KMS-11 (cell line): ENCODE data around the gene RAD51B.

ENCODE experiments used
- H2AFZ ChIP-seq: fragments of 200-600 bp; sonication (generic); 2 replicates; pipeline ENCODE4 v1.6.1; 2016; ENCODE audit warnings: antibody characterized with exemption, mixed run types, low read depth
- H3K27ac ChIP-seq: fragments of 200-600 bp; sonication (generic); 2 replicates; pipeline ENCODE4 v1.6.1; 2016; ENCODE audit warnings: mild to moderate bottlenecking, mixed run types
- H3K27me3 ChIP-seq: fragments of 200-600 bp; sonication (generic); 2 replicates; pipeline ENCODE4 v1.6.1; 2017; ENCODE audit warnings: mild to moderate bottlenecking, low read depth, mixed run types, moderate library complexity; ENCODE audit not compliant: insufficient read depth
- H3K36me3 ChIP-seq: fragments of 200-600 bp; sonication (generic); 2 replicates; pipeline ENCODE4 v1.6.1; 2017; ENCODE audit warnings: mild to moderate bottlenecking, mixed run types; ENCODE audit not compliant: insufficient read depth
- H3K4me1 ChIP-seq: fragments of 200-600 bp; sonication (generic); 2 replicates; pipeline ENCODE4 v1.6.1; 2016; ENCODE audit warnings: mild to moderate bottlenecking, low read depth, mixed run types; ENCODE audit not compliant: poor library complexity, severe bottlenecking
- H3K4me2 ChIP-seq: fragments of 200-600 bp; sonication (generic); 2 replicates; pipeline ENCODE4 v1.7.0; 2016; ENCODE audit warnings: mild to moderate bottlenecking, mixed run types
- H3K4me3 ChIP-seq: fragments of 200-600 bp; sonication (generic); IDR thresholded peaks from 2 replicates; pipeline ENCODE4 v1.6.1; 2017; ENCODE audit warnings: low read depth, low read length, mixed read lengths; ENCODE audit not compliant: insufficient read depth
- H3K79me2 ChIP-seq: fragments of 200-600 bp; sonication (generic); 2 replicates; pipeline ENCODE4 v1.6.1; 2016; ENCODE audit warnings: low read depth, mixed run types; ENCODE audit not compliant: insufficient read depth
- H3K9ac ChIP-seq: fragments of 200-600 bp; sonication (generic); 2 replicates; pipeline ENCODE4 v1.6.1; 2016; ENCODE audit warnings: mild to moderate bottlenecking, mixed run types
- H4K20me1 ChIP-seq: fragments of 200-600 bp; sonication (generic); 2 replicates; pipeline ENCODE4 v1.6.1; 2016; ENCODE audit warnings: mild to moderate bottlenecking, mixed run types; ENCODE audit not compliant: insufficient read depth
- TF ChIP-seq, protein P1 (sequence below): fragments of 200-600 bp; sonication (generic); conservative IDR thresholded peaks from 2 replicates; pipeline ENCODE4 v1.6.1; 2017; ENCODE audit warnings: low read depth, mild to moderate bottlenecking, antibody characterized with exemption, low read length, moderate library complexity, mixed read lengths

The RAD51B gene

DNA sequence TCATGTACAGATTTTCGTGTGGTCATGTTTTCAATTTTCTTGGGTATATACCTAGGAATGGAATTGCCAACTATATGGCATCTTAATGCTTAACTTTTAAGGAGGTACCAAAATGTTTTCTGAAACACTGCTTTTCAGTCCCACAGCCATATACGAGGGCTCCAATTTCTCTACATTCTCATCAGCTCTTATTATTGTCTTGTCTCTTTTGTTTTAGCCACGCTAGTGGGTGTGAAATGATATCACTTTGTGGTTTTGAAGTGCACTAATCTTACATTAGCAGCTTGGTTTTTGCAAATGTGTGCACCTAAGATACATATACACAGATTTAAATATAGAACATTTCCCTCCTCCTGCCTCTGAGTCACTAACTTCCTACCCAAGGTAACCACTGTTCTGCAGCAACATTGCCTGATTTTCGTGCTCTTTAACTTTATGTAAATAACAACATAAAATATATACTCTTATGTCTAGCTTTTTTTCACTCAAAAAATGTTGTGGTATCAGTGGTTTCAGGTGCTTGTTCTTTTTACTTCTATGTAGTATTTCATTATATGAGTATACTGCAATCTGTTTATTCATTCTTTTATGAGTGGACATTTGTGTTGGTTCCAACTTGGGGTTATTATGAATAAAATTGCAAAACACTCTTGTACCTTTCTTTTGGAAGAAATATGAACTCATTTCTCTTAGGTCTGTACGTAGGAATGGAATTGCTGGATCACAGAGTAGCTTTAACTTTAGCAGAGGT lies 900.2 kb downstream of the RAD51B start:
- Histone ChIP-seq H3K36me3 (no peaks in the 10 kb centered on the region), H4K20me1 (no peaks in the 10 kb centered on the region), H3K4me1 (no peaks in the 10 kb centered on the region), H3K4me2 (no peak overlapping the region), H3K27ac (no peak overlapping the region), H3K4me3 (no peak overlapping the region), H3K79me2 (no peaks in the 10 kb centered on the region), H2AFZ (no peak overlapping the region), H3K27me3 (no peaks in the 10 kb centered on the region), H3K9ac (no peak overlapping the region)
- TF ChIP-seq, protein P1, sequence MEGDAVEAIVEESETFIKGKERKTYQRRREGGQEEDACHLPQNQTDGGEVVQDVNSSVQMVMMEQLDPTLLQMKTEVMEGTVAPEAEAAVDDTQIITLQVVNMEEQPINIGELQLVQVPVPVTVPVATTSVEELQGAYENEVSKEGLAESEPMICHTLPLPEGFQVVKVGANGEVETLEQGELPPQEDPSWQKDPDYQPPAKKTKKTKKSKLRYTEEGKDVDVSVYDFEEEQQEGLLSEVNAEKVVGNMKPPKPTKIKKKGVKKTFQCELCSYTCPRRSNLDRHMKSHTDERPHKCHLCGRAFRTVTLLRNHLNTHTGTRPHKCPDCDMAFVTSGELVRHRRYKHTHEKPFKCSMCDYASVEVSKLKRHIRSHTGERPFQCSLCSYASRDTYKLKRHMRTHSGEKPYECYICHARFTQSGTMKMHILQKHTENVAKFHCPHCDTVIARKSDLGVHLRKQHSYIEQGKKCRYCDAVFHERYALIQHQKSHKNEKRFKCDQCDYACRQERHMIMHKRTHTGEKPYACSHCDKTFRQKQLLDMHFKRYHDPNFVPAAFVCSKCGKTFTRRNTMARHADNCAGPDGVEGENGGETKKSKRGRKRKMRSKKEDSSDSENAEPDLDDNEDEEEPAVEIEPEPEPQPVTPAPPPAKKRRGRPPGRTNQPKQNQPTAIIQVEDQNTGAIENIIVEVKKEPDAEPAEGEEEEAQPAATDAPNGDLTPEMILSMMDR, result no peak

DNA sequence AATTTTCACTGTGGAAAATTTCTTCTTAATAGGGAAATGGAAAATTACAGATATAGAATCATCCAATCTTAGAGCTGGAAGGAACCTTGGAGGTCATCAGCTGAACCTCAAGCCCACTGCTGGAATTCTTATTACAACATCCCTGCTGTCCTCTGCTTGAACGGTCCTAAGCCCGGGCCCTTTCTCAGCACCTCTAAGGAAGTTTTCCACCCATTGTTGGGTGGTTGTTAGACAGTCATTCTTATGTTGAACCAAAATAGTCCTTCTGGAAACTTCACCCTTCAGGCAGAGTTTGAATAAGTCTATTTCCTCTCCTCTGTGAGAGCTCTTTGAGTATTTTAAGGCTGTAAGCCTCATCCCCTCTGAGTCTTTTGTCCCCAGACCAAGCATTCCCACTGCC lies 902.6 kb downstream of the RAD51B start:
- H3K79me2 ChIP-seq, result no peaks in the 10 kb centered on the region
- H3K4me3 ChIP-seq, result no peak overlapping the region
- TF ChIP-seq, protein P1, result no peak

DNA sequence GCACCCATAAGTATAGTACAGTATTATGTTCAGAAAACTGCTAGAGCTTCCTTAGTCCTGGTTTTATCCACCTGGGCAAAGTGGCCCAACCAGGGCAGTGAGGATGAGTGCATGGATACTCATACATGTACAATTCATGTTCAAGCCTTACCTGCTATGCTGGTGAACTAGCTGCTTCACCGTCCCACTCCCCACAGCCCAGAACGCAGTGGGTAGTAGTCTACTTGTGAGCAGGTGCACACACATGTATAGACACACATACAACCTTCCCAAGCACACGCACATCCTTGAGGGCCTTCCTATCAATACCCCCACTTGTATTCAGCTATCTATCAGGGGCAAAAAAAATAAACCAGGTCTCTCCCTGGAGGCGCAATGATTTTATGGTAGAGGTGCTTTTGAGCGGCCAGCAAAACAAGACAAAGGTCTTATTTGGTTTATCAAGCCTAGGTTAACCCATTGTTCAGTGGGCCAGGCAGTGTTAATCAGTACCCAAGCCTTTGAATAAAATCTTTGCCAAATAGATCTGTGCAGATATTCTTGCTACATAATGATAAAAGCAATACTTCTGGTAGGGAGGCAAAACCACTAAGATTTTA lies 903.5 kb downstream of the RAD51B start:
- no peak overlapping the region for H3K9ac ChIP-seq
- H3K4me1 ChIP-seq, result no peaks in the 10 kb centered on the region
- H3K79me2 ChIP-seq, result no peaks in the 10 kb centered on the region
- H2AFZ ChIP-seq, result no peak overlapping the region
- TF ChIP-seq, protein P1, result no peak
- H3K4me3 ChIP-seq, result no peak overlapping the region
- H3K27ac ChIP-seq, result no peak overlapping the region
- no peaks in the 10 kb centered on the region for H4K20me1 ChIP-seq
- H3K4me2 ChIP-seq, result no peak overlapping the region
- no peaks in the 10 kb centered on the region for H3K27me3 ChIP-seq
- H3K36me3 ChIP-seq, result no peaks in the 10 kb centered on the region

More for the DNA sequence above, 902.6 kb downstream of the RAD51B start:
- H3K27ac ChIP-seq, result no peak overlapping the region
- H4K20me1 ChIP-seq, result no peaks in the 10 kb centered on the region
- no peak overlapping the region for H3K9ac ChIP-seq
- H2AFZ ChIP-seq, result no peak overlapping the region
- H3K4me1 ChIP-seq, result no peaks in the 10 kb centered on the region
- H3K4me2 ChIP-seq, result no peak overlapping the region
- H3K27me3 ChIP-seq, result no peaks in the 10 kb centered on the region
- H3K36me3 ChIP-seq, result no peaks in the 10 kb centered on the region

DNA sequence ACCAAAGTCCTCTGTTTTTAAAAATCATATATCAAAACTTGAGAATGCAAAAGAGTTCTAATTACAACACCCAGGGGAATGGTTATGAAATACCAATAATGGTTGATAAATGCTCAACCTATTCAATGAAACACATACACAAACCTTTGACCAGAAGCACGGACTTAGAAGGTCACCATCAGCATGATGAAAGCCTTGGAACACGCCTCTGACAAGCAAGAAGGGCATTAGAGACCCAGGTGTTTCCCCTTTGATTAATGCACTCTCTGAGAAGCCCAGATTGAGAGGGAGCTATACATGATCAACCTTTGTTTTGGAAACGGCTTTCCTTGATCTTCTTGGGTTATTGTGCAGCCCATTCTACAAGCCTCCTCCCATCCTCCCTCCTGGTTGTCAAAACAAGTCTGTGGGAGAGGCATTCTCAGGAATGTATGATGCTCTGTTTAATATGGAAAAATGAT lies 904.3 kb downstream of the RAD51B start:
- no peaks in the 10 kb centered on the region for H3K4me1 ChIP-seq
- no peak overlapping the region for H3K4me3 ChIP-seq
- H3K27ac ChIP-seq, result no peak overlapping the region
- H3K79me2 ChIP-seq, result no peaks in the 10 kb centered on the region
- H3K4me2 ChIP-seq, result no peak overlapping the region
- no peak overlapping the region for H2AFZ ChIP-seq
- no peaks in the 10 kb centered on the region for H3K36me3 ChIP-seq
- TF ChIP-seq, protein P1, result no peak
- no peaks in the 10 kb centered on the region for H4K20me1 ChIP-seq
- no peak overlapping the region for H3K9ac ChIP-seq
- H3K27me3 ChIP-seq, result no peaks in the 10 kb centered on the region
